Mesothelial cell of epicardium (in vitro differentiated cells): Measurements from ENCODE around the gene TSHZ2. TPM values are rescaled to one million over a fixed set of nuclear protein-coding genes. Genes with fewer than 3 reads are reported as not detected.

Experiments used
- DNase-seq, 2 experiments: peaks; one replicate each; pipeline ENCODE4 v3.0.0; 2021; ENCODE audit warnings: low spot score in 2 of 2; ENCODE audit not compliant: unreplicated experiment in 2 of 2
- H3K27ac Mint-ChIP-seq: 2 replicates; pipeline ENCODE4 v1.8.0; 2021; ENCODE audit warnings: mixed read lengths
- H3K27me3 Mint-ChIP-seq: 2 replicates; pipeline ENCODE4 v1.8.0; 2021; ENCODE audit warnings: low read depth, mixed read lengths
- H3K36me3 Mint-ChIP-seq: 2 replicates; pipeline ENCODE4 v1.8.0; 2021; ENCODE audit warnings: mixed read lengths
- H3K4me1 Mint-ChIP-seq: 2 replicates; pipeline ENCODE4 v1.8.0; 2021; ENCODE audit warnings: mixed read lengths
- H3K4me3 Mint-ChIP-seq: 2 replicates; pipeline ENCODE4 v1.8.0; 2021; ENCODE audit warnings: mild to moderate bottlenecking, moderate library complexity, mixed read lengths
- H3K9me3 Mint-ChIP-seq: 2 replicates; pipeline ENCODE4 v1.8.0; 2021; ENCODE audit warnings: mixed read lengths
- total RNA-seq: library from RNA; stranded (reverse); gene quantifications from 3 replicates; pipeline ENCODE4 v1.2.1, GENCODE V29; 2021
- TF ChIP-seq, protein P1 (sequence below): fragments of 200-600 bp; sonication (generic); IDR thresholded peaks from one replicate; pipeline ENCODE4 v1.5.0; 2021; ENCODE audit warnings: antibody characterized with exemption; ENCODE audit not compliant: unreplicated experiment

Gene TSHZ2, protein sequence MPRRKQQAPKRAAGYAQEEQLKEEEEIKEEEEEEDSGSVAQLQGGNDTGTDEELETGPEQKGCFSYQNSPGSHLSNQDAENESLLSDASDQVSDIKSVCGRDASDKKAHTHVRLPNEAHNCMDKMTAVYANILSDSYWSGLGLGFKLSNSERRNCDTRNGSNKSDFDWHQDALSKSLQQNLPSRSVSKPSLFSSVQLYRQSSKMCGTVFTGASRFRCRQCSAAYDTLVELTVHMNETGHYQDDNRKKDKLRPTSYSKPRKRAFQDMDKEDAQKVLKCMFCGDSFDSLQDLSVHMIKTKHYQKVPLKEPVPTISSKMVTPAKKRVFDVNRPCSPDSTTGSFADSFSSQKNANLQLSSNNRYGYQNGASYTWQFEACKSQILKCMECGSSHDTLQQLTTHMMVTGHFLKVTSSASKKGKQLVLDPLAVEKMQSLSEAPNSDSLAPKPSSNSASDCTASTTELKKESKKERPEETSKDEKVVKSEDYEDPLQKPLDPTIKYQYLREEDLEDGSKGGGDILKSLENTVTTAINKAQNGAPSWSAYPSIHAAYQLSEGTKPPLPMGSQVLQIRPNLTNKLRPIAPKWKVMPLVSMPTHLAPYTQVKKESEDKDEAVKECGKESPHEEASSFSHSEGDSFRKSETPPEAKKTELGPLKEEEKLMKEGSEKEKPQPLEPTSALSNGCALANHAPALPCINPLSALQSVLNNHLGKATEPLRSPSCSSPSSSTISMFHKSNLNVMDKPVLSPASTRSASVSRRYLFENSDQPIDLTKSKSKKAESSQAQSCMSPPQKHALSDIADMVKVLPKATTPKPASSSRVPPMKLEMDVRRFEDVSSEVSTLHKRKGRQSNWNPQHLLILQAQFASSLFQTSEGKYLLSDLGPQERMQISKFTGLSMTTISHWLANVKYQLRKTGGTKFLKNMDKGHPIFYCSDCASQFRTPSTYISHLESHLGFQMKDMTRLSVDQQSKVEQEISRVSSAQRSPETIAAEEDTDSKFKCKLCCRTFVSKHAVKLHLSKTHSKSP (N-terminal part only)
- total RNA-seq, result 28.8 to 31.0 TPM (median 29.1 TPM) in 3 replicates

DNA sequence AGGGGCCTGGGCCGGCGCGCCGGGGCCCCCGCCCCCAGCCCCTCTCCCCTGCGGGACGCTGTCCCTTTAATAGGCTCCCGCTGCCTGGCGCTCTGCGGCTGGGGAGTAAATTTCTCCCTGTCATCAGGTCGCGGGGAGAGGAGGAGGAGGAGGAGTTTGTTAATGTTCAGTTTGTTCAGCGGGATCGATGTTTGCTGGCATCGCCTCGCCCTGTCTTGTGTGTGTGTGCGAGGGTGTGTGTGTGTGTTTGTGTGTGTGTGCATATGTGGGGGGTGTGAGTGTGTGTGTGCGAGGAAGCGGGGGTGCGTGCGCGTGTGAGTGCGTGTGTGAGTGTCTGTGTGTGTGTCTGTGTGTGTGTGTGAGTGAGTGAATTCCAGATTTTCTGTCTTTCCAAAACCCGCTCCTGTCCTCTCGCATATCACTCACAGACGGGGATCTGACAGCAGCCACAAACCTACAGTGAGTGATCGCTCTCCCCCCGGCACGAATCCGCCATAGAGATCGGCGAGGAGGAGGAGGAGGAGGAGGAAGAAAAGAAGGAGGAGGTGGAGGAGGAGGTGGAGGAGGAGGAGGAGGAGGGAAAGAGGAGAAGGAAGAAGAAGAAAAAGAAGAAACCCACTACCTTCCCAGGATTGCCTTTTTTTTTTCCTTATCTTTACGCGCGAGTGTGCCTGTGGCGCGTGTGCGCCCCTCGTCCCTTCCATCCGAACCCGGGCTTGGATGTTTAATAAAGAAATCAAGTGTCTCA lies at the start of gene TSHZ2:
TSHZ2 (plus strand) TSS at position 169 of the 748 bp plus-strand sequence. CDS start 936 bp downstream, outside the sequence.
- Mint-ChIP-seq H3K4me1 (peaks cover 33% of the 10 kb centered on the region), H3K27ac (peak within 1 kb of the TSS; percentile 92), H3K4me3 (peak within 1 kb of the TSS; percentile 89), H3K36me3 (no peaks in the 10 kb centered on the region), H3K27me3 (no peaks in the 10 kb centered on the region), H3K9me3 (no peaks in the 10 kb centered on the region)
- TF ChIP-seq, protein P1, sequence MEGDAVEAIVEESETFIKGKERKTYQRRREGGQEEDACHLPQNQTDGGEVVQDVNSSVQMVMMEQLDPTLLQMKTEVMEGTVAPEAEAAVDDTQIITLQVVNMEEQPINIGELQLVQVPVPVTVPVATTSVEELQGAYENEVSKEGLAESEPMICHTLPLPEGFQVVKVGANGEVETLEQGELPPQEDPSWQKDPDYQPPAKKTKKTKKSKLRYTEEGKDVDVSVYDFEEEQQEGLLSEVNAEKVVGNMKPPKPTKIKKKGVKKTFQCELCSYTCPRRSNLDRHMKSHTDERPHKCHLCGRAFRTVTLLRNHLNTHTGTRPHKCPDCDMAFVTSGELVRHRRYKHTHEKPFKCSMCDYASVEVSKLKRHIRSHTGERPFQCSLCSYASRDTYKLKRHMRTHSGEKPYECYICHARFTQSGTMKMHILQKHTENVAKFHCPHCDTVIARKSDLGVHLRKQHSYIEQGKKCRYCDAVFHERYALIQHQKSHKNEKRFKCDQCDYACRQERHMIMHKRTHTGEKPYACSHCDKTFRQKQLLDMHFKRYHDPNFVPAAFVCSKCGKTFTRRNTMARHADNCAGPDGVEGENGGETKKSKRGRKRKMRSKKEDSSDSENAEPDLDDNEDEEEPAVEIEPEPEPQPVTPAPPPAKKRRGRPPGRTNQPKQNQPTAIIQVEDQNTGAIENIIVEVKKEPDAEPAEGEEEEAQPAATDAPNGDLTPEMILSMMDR, result no peak
- peak in 1 of 2 experiments; percentile 49 for DNase-seq

- DNase-seq, result no peak
- TF ChIP-seq, protein P1, result no peak
- Mint-ChIP-seq H3K27ac (no peak overlapping the region), H3K9me3 (peaks cover 3% of the 10 kb centered on the region), H3K27me3 (no peaks in the 10 kb centered on the region), H3K4me3 (no peak overlapping the region), H3K4me1 (peaks cover 19% of the 10 kb centered on the region), H3K36me3 (no peaks in the 10 kb centered on the region)
These were observed 49.7 kb upstream of the TSHZ2 start for GRCh38 chr20:52922436-52922835.

DNA sequence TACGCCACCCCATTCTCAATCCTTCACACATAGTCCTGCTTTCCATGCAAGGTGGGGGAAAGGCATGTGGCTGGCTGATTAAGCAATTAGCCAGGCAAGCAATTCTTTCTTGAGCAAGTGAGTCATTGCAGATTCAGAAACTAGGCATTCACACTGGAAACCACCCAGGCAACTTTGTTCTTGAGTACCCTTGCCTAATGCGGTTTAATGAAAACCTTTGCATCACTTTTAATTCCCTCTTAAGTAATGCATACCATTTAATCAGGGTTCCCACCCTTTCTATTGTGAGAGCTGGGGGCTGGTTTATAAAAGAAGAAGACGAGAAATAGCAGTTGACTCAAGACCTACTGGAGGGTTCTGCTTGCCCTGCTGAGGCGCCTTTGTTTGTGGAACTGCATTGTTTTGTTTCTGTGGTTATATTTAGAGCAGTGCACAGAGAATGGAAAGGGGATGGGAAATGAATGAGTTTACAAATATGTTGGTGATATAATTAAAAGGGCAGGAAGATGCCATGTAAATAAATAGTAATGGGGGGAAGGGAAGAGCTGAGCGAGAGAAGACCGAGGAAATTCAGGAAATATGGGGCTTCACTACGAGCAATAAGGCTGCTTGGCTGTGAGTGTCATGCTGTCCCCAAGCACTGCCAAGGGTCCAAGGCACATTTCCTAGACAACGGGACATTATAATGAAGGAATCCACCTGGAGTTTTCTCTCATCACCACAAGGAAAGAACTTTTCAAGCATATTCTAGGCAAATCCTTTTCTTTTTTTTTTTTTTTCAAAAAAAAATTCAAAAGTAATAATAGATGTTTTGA lies 48.8 kb upstream of the TSHZ2 start:
- TF ChIP-seq, protein P1, result no peak
- no peak for DNase-seq
- H3K4me1 Mint-ChIP-seq, result peaks cover 19% of the 10 kb centered on the region
- no peak overlapping the region for H3K4me3 Mint-ChIP-seq
- H3K27ac Mint-ChIP-seq, result no peak overlapping the region
- peaks cover 3% of the 10 kb centered on the region for H3K9me3 Mint-ChIP-seq
- no peaks in the 10 kb centered on the region for H3K27me3 Mint-ChIP-seq
- H3K36me3 Mint-ChIP-seq, result no peaks in the 10 kb centered on the region

DNA sequence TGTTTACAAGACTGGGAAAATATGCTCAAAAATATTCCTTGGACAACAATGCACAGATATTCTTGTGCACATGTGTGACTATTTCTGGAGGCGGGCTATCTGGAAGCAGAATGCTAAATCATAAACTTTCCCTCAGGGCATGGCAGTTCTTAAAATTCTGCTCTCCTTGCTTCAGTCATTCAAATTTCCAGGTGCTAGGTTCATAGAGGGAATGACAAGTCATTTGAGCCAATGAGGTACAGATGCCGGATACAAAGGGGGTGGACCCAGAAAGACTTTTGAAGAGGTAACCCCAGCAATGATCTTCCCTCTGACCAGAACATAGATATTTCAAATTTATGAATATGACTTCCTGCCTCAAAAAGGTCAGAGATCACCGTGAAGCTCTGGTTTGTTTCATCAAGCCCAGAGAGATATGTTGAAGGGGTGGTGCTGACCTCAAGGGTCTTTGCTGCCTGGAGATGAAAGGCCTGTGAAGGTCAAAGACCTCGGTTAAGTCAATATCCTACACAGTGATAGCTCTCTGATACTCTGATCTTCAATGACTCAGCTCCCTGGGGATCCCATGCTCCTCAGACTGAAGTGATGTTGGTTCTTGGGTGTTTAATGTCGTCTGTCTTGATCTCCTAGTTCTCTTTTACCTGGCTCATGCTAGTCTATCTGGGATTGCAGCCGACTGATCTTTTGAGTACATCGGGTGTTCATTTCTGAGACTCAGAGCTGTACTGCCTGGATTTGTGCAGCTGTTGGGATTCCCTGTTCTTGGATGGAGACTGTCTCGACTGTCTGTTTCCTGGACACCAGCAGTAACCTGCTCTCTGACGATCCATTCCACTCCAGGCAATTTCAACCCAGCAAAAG lies 47.5 kb upstream of the TSHZ2 start:
- H3K27ac Mint-ChIP-seq, result no peak overlapping the region
- no peaks in the 10 kb centered on the region for H3K36me3 Mint-ChIP-seq
- TF ChIP-seq, protein P1, result no peak
- peaks cover 3% of the 10 kb centered on the region for H3K9me3 Mint-ChIP-seq
- no peaks in the 10 kb centered on the region for H3K27me3 Mint-ChIP-seq
- no peak for DNase-seq
- H3K4me3 Mint-ChIP-seq, result no peak overlapping the region
- H3K4me1 Mint-ChIP-seq, result peaks cover 19% of the 10 kb centered on the region
